Immature natural killer cell (primary cell): Measurements from ENCODE around the gene MCM3. TPM values are rescaled to one million over a fixed set of nuclear protein-coding genes. Genes with fewer than 3 reads are reported as not detected.

Experiments used
- DNase-seq, 3 donors: peaks; one replicate each; pipeline ENCODE4 v3.0.0; 2022; ENCODE audit warnings: mixed read lengths in 1 of 3
- H3K27ac Mint-ChIP-seq, 6 donors: one replicate each; pipeline ENCODE4 v1.8.0; 2020; ENCODE audit warnings: mixed read lengths in 6 of 6, mild to moderate bottlenecking in 5 of 6, inconsistent platforms in 4 of 6, moderate library complexity in 3 of 6
- H3K27me3 Mint-ChIP-seq, 3 donors: one replicate each; pipeline ENCODE4 v1.8.0; 2020 to 2021; ENCODE audit warnings: low read depth in 3 of 3, mild to moderate bottlenecking in 3 of 3, mixed read lengths in 3 of 3, moderate library complexity in 3 of 3, inconsistent platforms in 1 of 3
- H3K36me3 Mint-ChIP-seq, 3 donors: one replicate each; pipeline ENCODE4 v1.8.0; 2020; ENCODE audit warnings: mixed read lengths in 3 of 3, inconsistent platforms in 2 of 3, mild to moderate bottlenecking in 2 of 3
- H3K4me1 Mint-ChIP-seq, 2 donors: one replicate each; pipeline ENCODE4 v1.8.0; 2020; ENCODE audit warnings: inconsistent platforms in 2 of 2, mild to moderate bottlenecking in 2 of 2, mixed read lengths in 2 of 2, moderate library complexity in 1 of 2
- H3K4me3 Mint-ChIP-seq, 5 donors: one replicate each; pipeline ENCODE4 v1.8.0; 2020; ENCODE audit warnings: mild to moderate bottlenecking in 5 of 5, mixed read lengths in 5 of 5, inconsistent platforms in 3 of 5, moderate library complexity in 3 of 5
- H3K9me3 Mint-ChIP-seq, 6 donors: one replicate each; pipeline ENCODE4 v1.8.0; 2020; ENCODE audit warnings: mild to moderate bottlenecking in 6 of 6, mixed read lengths in 6 of 6, inconsistent platforms in 4 of 6, moderate library complexity in 3 of 6
- polyA plus RNA-seq, 3 donors: library from polyadenylated mRNA; unstranded; fragments of 300-500 nt; fragmentation: Illumina TruSeq; gene quantifications; one replicate each; pipeline ENCODE4 v1.2.3, GENCODE V29; 2021

MCM3 gene
- polyA plus RNA-seq, 3 donors from 2014 or later: 40.5 to 73.8 (median 43.6) TPM

DNA sequence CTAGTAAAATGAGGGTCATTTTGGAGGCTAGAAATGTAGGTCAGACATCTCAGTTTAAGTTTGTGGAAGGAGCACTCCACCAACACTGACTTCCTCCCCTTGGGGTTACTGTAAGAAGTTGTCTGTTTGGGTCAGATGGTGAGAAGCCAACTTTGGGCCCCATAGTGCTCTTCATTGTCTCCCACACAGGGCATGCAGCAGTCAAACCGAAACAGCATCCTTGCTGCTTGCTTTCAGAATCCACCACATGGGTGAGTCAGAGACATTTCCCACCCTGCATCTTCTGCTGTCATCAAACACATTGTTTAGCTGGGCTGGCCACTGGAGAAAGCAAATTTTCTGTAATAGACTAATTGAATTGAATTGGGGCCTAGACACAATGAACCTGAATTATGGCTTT is 57.0 kb downstream of the MCM3 start:
- Mint-ChIP-seq H3K9me3 (no peaks in the 10 kb centered on the region), H3K4me3 (no peak overlapping the region), H3K4me1 (peaks cover 8 to 23% of the 10 kb centered on the region in 2 donors), H3K27ac (peak overlapping the region in 1 of 6 donors; percentile 2), H3K36me3 (no peaks in the 10 kb centered on the region), H3K27me3 (peaks cover 7 to 25% (median 13%) of the 10 kb centered on the region in 3 donors)
- peak in 2 of 3 donors; percentile 13 to 44 for DNase-seq

DNA sequence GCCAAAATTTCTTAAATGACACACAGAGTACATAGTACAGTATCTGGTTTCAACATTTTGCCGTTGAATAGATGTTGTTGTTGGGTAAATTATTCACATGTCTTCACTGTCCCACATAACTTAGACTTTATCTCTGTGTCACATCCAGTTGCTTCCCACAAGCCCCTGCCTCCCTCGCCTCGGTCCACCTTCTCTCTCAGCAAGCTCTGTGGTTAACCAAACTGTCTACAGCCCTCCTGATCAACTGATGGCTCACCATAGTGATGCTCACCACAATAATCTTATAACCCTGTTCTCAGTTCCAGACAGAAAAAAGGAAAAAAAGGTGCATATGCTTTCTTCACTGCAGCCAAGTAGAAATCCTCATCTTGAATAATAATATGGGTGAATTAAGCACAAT is 63.2 kb downstream of the MCM3 start:
- peaks cover 5 to 23% (median 11%) of the 10 kb centered on the region in 3 donors for H3K27me3 Mint-ChIP-seq
- H3K27ac Mint-ChIP-seq: peak overlapping the region in 1 of 6 donors; percentile 36
- DNase-seq: peak; percentile 24 to 38 (median 36)
- H3K4me3 Mint-ChIP-seq: peak overlapping the region in 2 of 5 donors; percentile 8 to 39
- H3K4me1 Mint-ChIP-seq: peaks cover 7 to 14% of the 10 kb centered on the region in 2 donors
- H3K36me3 Mint-ChIP-seq: no peaks in the 10 kb centered on the region
- H3K9me3 Mint-ChIP-seq: no peaks in the 10 kb centered on the region

DNA sequence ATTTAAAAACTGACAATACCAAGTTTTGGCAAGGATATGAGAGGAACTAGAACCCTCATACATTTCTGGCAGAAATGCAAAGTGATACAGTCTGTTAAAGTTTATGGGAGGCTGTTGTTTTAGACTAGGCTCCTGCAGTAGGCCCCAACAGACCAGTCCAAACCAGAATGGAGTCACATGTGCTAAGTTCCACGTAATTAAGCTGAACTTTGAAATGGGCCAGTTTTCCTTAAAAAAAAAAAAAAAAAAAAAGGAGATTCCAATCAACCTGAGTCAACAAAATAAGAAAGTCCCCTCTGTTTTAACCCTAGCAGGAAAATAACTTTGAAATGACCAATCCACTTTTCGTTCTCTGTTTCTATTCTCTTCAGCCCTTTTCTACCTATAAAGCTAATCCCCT is 66.8 kb downstream of the MCM3 start:
- Mint-ChIP-seq H3K36me3 (no peaks in the 10 kb centered on the region), H3K27me3 (peaks cover 3 to 11% (median 11%) of the 10 kb centered on the region in 3 donors), H3K4me1 (peaks cover 7 to 14% of the 10 kb centered on the region in 2 donors), H3K9me3 (no peaks in the 10 kb centered on the region), H3K4me3 (no peak overlapping the region), H3K27ac (no peak overlapping the region)
- DNase-seq: no peak

DNA sequence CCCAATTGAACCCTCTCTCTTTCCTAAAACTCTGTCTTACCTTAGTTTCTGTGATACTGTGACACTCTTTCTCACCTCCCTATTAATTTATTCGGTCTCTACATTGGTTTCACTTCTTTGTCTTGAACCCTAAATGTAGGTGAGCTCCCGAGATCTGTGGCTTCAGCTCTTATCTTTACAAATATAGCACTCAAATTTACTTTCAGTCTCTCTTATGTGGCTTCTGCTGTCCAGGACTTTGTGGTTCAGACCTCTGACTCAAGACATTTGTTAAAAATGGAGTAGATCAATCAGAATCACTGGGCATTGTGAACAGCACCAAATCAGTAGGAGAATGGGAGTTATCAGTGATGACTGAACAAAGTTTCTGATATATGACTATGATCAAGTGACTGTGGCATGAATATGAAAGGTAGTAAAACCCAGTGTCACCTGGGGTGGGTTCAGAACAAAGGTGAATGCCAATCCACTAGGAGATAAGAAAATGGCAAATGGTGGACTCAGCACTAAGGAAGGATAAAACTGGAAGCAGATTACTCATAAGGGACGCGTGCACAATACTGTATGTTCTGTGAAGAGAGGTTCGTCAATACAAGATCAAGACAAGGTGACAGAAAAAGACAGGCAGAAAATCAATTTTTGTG is 67.5 kb downstream of the MCM3 start:
- peaks cover 3 to 14% (median 12%) of the 10 kb centered on the region in 3 donors for H3K27me3 Mint-ChIP-seq

DNA sequence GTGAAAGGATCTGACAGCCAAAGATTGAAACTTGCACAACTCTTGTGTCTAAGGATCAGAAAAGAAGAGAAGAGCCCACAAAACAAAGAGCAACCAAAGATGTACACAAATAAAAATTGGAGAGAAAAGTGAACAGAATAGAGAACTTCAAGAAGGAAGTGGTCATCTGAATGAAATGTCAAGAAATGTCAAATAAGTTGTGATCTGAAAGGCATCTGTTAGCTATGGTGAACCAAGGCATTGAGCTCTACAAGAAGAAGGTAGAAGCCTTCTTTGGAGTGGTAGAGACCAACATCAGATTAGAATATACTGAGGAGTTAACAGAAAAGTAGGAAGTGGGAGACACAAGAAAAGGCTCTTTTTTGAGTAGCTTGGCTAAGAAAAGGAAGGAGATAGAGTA is 68.8 kb downstream of the MCM3 start:
- Mint-ChIP-seq H3K36me3 (no peaks in the 10 kb centered on the region), H3K27me3 (peaks cover 0 to 12% (median 12%) of the 10 kb centered on the region in 3 donors), H3K4me1 (no peaks in the 10 kb centered on the region), H3K9me3 (no peaks in the 10 kb centered on the region), H3K4me3 (no peak overlapping the region), H3K27ac (no peak overlapping the region)
- no peak for DNase-seq

More for the DNA sequence above, 67.5 kb downstream of the MCM3 start:
- Mint-ChIP-seq H3K4me3 (no peak overlapping the region), H3K36me3 (no peaks in the 10 kb centered on the region), H3K9me3 (no peaks in the 10 kb centered on the region), H3K27ac (no peak overlapping the region), H3K4me1 (peaks cover 7 to 9% of the 10 kb centered on the region in 2 donors)
- DNase-seq: no peak

Other genes with a start within 250 kb of the MCM3 start
- gene PKHD1, start 197.1 kb downstream of the MCM3 start, polyA plus RNA-seq: not detected
- under 1 TPM in 1 of 3 donors, not detected in 2; 0.19 TPM for gene IL17A, start 98.4 kb downstream of the MCM3 start, polyA plus RNA-seq
- not detected for gene IL17F, start 40.2 kb downstream of the MCM3 start, polyA plus RNA-seq
- 1 to 10 TPM; 2.9 to 6.5 (median 6.2) TPM for gene PAQR8, start 77.4 kb upstream of the MCM3 start, polyA plus RNA-seq
- gene EFHC1, start 135.6 kb upstream of the MCM3 start, polyA plus RNA-seq: 1 to 10 TPM; 3.9 to 6.6 (median 5.0) TPM